A549 treated with AZD9567 at 1 μM for 4 hours (cell line): ENCODE data around the gene PCDHA2. TPM values are rescaled to one million over a fixed set of nuclear protein-coding genes. Genes with fewer than 3 reads are reported as not detected.

Experiments used
- total RNA-seq: library from RNA; stranded (reverse); fragments of 200-300 nt; extraction: Qiagen RNA extraction; gene quantifications from 5 replicates; pipeline ENCODE4 v1.2.3, GENCODE V29; 2022; ENCODE audit not compliant: insufficient read depth

PCDHA2 gene
- 0.03 to 0.08 TPM (median 0.07 TPM) in 4 of 5 replicates, not detected in the other for total RNA-seq

DNA sequence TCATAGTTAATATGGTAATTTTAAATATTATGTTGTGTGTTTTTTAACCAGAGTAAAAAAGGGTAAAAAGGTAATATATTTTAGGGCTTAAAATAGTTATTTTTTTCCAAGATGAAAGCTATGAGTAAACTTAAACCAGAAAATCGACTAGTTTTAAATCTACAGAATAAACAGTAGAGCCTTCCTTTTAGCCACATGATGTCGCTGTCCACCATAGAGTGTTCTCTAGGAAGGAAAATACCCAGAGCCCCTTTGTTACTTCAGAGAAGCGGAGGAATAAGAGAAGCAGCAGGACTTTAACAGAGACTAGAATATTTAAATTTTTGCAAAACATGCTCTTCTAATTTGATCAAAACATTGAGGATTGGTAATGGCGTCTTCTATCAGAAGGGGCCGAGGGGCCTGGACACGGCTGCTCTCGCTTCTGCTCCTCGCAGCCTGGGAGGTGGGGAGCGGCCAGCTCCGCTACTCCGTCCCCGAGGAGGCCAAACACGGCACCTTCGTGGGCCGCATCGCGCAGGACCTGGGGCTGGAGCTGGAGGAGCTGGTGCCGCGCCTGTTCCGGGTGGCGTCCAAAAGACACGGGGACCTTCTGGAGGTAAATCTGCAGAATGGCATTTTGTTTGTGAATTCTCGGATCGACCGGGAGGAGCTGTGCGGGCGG, at the start of gene PCDHA2:
Gene PCDHA2 (plus strand): TSS at position 258 of the 664 bp plus-strand sequence.

GRCh38 chr5:140785905-140786686, 8.6 kb upstream of the PCDHA2 start, which contains the start of gene PCDHA1:
PCDHA1 (plus strand) TSS chr5:140786140.

DNA sequence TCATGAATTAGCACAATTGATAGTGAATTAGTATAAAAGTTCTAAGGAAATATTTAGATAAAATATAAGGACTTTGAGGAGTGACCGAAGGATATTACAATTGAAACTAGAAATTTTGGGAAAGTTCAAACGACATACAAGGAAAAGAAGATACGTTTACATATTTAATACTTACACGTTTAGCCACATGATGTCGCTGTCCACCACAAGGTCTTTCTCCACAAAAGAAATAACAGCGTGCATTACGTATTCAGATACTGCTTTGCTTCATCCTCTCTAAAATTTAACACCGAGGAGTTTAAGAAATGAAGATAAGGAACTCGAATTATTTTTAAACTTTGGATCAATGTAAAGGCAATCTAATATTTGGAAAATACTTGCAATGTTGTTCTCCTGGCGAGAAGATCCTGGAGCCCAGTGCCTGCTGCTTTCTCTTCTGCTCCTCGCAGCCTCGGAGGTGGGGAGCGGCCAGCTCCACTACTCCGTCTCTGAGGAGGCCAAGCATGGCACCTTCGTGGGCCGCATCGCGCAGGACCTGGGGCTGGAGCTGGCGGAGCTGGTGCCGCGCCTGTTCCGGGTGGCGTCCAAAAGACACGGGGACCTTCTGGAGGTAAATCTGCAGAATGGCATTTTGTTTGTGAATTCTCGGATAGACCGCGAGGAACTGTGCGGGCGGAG, 6.3 kb downstream of the PCDHA2 start, which contains the start of gene PCDHA3:
Gene PCDHA3 (plus strand): TSS at position 242 of the 678 bp plus-strand sequence.

DNA sequence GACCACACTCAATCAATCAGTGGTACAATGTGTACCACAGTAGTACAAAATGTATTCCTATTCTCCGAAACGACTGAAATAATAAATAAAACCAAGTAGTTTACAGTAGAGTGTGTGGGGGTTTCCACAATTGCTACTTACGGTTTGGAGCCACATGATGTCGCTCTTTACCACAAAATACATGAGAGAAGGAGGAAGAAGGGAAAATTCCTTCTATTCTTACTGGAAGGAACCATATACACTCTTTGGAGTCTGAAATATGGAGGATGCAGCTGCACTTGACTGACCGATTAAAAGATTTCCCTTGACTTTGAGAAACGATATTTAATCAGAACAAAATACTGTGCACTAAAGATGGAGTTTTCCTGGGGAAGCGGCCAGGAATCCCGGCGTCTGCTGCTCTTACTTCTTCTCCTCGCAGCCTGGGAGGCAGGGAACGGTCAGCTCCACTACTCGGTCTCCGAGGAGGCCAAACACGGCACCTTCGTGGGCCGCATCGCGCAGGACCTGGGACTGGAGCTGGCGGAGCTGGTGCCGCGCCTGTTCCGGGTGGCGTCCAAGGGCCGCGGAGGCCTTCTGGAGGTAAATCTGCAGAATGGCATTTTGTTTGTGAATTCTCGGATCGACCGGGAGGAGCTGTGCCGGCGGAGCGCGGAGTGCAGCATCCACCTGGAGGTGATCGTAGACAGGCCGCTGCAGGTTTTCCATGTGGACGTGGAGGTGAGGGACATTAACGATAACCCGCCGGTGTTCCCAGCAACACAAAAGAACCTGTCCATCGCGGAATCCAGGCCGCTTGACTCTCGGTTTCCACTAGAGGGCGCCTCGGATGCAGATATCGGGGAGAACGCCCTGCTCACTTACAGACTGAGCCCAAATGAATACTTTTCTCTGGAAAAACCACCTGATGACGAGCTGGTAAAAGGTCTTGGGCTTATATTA, 12.5 kb downstream of the PCDHA2 start, which contains the start of gene PCDHA4:
Gene PCDHA4 (plus strand): TSS at position 235 of the 942 bp plus-strand sequence.

DNA sequence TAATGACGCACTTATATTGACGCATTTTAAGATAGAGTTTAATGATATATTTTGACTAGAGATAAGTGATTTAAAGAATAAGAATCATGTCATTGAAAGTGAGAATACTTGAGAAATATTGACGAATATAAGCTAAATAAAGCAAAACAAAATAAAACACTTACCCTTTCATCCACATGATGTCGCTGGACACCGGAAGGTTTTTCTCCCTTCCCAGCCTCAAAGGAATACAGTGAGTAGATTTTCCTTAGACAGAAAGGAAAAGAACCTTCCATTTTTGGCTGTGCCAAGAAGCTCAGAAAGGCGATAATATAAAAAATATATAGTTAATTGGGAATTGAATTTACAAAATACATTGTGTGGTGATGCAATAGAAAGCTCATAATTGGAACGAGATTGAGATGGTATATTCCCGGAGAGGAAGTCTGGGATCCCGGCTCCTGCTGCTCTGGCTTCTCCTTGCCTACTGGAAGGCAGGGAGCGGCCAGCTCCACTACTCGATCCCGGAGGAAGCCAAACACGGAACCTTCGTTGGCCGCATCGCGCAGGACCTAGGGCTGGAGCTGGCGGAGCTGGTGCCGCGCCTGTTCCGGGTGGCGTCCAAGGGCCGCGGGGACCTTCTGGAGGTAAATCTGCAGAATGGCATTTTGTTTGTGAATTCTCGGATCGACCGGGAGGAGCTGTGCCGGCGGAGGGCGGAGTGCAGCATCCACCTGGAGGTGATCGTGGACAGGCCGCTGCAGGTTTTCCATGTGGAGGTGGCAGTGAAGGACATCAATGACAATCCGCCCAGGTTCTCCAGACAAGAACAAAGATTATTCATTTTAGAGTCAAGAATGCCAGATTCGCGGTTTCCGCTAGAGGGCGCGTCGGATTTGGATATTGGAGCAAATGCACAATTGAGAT, 27.0 kb downstream of the PCDHA2 start, which contains the start of gene PCDHA5:
Gene PCDHA5 (plus strand): TSS at position 239 of the 906 bp plus-strand sequence.

DNA sequence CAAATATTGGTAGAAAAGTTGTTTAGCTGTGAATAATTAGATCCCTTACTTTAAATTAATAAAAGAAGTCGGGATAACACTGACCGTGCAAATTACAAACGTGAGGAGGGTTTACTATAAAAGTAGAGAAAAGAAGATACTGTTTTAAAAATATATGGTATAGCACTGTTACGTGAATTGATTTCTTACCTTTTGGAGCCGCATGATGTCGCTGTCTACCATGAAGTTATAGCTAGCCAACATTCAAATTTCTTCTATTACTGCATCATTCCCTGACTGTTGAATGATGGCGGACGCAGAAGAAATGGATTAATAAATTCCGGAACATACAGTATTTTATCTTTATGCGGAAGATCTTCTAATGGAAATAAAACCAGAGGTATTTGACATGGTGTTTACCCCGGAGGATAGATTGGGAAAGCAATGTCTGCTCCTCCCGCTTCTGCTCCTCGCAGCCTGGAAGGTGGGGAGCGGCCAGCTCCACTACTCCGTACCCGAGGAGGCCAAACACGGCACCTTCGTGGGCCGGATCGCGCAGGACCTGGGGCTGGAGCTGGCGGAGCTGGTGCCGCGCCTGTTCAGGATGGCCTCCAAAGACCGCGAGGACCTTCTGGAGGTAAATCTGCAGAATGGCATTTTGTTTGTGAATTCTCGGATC, 33.2 kb downstream of the PCDHA2 start, which contains the start of gene PCDHA6:
Gene PCDHA6 (plus strand): TSS at position 257 of the 658 bp plus-strand sequence. CDS start 132 bp downstream, at position 389.

GRCh38 chr5:140833993-140834392, 39.3 kb downstream of the PCDHA2 start, which contains the start of gene PCDHA7:
PCDHA7 (plus strand) TSS chr5:140834269; CDS start chr5:140834384, 115 bp downstream.

GRCh38 chr5:140840978-140841962, 46.6 kb downstream of the PCDHA2 start, which contains the start of gene PCDHA8:
PCDHA8 (plus strand) TSS chr5:140841187; CDS start chr5:140841322, 135 bp downstream.

Other genes starting within 250 kb of the PCDHA2 start
- 2.5 to 4.0 TPM (median 3.1 TPM) in 4 of 5 replicates, not detected in the other for gene EIF4EBP3, start 247.2 kb upstream of the PCDHA2 start, total RNA-seq
- 35.3 to 51.4 TPM (median 46.1 TPM) in 5 replicates for gene SRA1, start 237.4 kb upstream of the PCDHA2 start, total RNA-seq
- 6.4 to 8.7 TPM (median 7.6 TPM) in 5 replicates for gene APBB3, start 230.3 kb upstream of the PCDHA2 start, total RNA-seq
- gene SLC35A4, start 230.0 kb upstream of the PCDHA2 start, total RNA-seq: 68.6 to 83.5 TPM (median 75.4 TPM) in 5 replicates
- gene CD14, start 161.7 kb upstream of the PCDHA2 start, total RNA-seq: 3.5 to 8.4 TPM (median 4.3 TPM) in 5 replicates
- 7.6 to 17.9 TPM (median 15.2 TPM) in 5 replicates for gene TMCO6, start 155.4 kb upstream of the PCDHA2 start, total RNA-seq
- 83.8 to 126 TPM (median 125 TPM) in 5 replicates for gene NDUFA2, start 147.2 kb upstream of the PCDHA2 start, total RNA-seq
- gene IK, start 147.0 kb upstream of the PCDHA2 start, total RNA-seq: 86.0 to 142 TPM (median 88.2 TPM) in 5 replicates
- 29.5 to 34.8 TPM (median 31.2 TPM) in 5 replicates for gene WDR55, start 129.9 kb upstream of the PCDHA2 start, total RNA-seq
- 0.91 to 1.1 TPM (median 0.98 TPM) in 4 of 5 replicates, not detected in the other for gene DND1, start 121.3 kb upstream of the PCDHA2 start, total RNA-seq
- gene HARS1, start 103.5 kb upstream of the PCDHA2 start, total RNA-seq: 76.1 to 99.2 TPM (median 80.5 TPM) in 5 replicates
- gene HARS2, start 103.4 kb upstream of the PCDHA2 start, total RNA-seq: 33.3 to 39.5 TPM (median 37.6 TPM) in 5 replicates
- gene ZMAT2, start 94.4 kb upstream of the PCDHA2 start, total RNA-seq: 79.6 to 128 TPM (median 85.6 TPM) in 5 replicates
- gene PCDHA1, start 8.7 kb upstream of the PCDHA2 start, total RNA-seq: 0.13 to 0.25 TPM (median 0.16 TPM) in 4 of 5 replicates, not detected in the other
- gene PCDHA3, start 6.2 kb downstream of the PCDHA2 start, total RNA-seq: 0.75 to 1.6 TPM (median 0.85 TPM) in 5 replicates
- gene PCDHA4, start 12.2 kb downstream of the PCDHA2 start, total RNA-seq: 1.2 to 3.4 TPM (median 1.7 TPM) in 5 replicates
- gene PCDHA5, start 26.8 kb downstream of the PCDHA2 start, total RNA-seq: 0.57 to 0.63 TPM (median 0.59 TPM) in 5 replicates
- 0.02 to 0.05 TPM (median 0.03 TPM) in 4 of 5 replicates, not detected in the other for gene PCDHA6, start 33.1 kb downstream of the PCDHA2 start, total RNA-seq
- 0.09 to 0.12 TPM (median 0.12 TPM) in 4 of 5 replicates, not detected in the other for gene PCDHA7, start 39.4 kb downstream of the PCDHA2 start, total RNA-seq
- 0.04 to 0.10 TPM (median 0.08 TPM) in 3 of 5 replicates, not detected in the others for gene PCDHA8, start 46.3 kb downstream of the PCDHA2 start, total RNA-seq
- gene PCDHA9, start 53.5 kb downstream of the PCDHA2 start, total RNA-seq: 0.02 TPM in 1 of 5 replicates, not detected in the others
- gene PCDHA10, start 61.0 kb downstream of the PCDHA2 start, total RNA-seq: 0.01 to 0.05 TPM (median 0.02 TPM) in 3 of 5 replicates, not detected in the others
- 0.06 to 0.18 TPM (median 0.13 TPM) in 4 of 5 replicates, not detected in the other for gene PCDHA11, start 74.1 kb downstream of the PCDHA2 start, total RNA-seq
- 1.6 to 3.1 TPM (median 2.8 TPM) in 5 replicates for gene PCDHA12, start 80.5 kb downstream of the PCDHA2 start, total RNA-seq
- 0.05 to 0.07 TPM (median 0.06 TPM) in 4 of 5 replicates, not detected in the other for gene PCDHA13, start 87.3 kb downstream of the PCDHA2 start, total RNA-seq
- gene PCDHAC1, start 131.4 kb downstream of the PCDHA2 start, total RNA-seq: 1.9 to 3.7 TPM (median 2.1 TPM) in 5 replicates
- 3.1 to 3.5 TPM (median 3.3 TPM) in 5 replicates for gene PCDHAC2, start 171.6 kb downstream of the PCDHA2 start, total RNA-seq